WTC11 (cell line): Measurements from ENCODE around the gene FITM1.

Experiments
- CTCF ChIP-seq: fragments of 200-600 bp; IDR thresholded peaks from 2 replicates; pipeline ENCODE4 v1.8.0; 2022; ENCODE audit warnings: antibody characterized with exemption
- FOXK1 ChIP-seq: sonication (generic); formaldehyde crosslinking; IDR thresholded peaks from 2 replicates; pipeline ENCODE4 v1.8.0; 2022; ENCODE audit warnings: mild to moderate bottlenecking, moderate library complexity, missing genetic modification reagents
- NFATC4 ChIP-seq: fragments of 250-450 bp; sonication (Bioruptor Pico); IDR thresholded peaks from 2 replicates; pipeline ENCODE4 v1.9.0; 2021; ENCODE audit warnings: mild to moderate bottlenecking
- TF ChIP-seq, protein P1 (sequence below): sonication (generic); formaldehyde crosslinking; IDR thresholded peaks from 2 replicates; pipeline ENCODE4 v1.8.0; 2022; ENCODE audit warnings: mild to moderate bottlenecking, missing genetic modification reagents

DNA sequence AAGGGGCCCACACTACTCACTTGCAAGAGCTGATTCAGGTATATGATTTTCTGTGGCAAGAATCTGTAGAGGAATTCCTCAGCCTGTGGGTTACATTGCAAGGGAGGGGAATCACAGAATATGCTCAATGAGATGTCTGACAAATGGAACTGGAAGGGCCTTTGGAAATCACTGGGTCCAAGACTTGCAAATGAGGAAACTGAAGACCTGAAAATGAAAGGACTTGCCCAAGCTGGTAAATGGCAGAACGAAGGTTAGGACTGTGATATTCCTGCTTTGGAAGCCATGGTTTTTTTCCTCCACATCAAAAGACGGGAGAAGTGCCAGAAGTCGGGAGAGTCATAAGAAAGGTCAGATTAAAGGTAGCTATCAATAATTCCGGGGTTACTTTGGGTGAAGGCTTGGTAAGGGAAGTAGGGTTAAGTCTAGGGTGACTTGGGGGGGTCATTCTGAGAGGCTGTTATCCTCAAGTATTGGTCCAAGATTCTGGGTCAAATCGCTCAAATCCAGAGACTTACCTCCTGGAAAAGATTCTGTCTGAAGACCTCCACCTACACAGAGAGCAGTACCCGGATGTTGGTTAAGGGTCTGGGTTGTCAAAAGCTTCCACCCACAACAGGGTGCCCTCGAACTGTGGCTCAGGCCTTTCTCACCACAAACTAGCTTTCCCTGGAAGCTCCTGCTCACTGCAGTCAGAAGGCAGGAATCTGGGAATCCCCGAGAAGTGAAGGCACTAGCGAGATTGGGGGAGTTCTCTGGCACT, 15.4 kb downstream of the FITM1 start:
- TF ChIP-seq CTCF (no peak), NFATC4 (CRISPR knock-in tag) (no peak), FOXK1 (CRISPR knock-in tag) (no peak)
- TF ChIP-seq, protein P1, sequence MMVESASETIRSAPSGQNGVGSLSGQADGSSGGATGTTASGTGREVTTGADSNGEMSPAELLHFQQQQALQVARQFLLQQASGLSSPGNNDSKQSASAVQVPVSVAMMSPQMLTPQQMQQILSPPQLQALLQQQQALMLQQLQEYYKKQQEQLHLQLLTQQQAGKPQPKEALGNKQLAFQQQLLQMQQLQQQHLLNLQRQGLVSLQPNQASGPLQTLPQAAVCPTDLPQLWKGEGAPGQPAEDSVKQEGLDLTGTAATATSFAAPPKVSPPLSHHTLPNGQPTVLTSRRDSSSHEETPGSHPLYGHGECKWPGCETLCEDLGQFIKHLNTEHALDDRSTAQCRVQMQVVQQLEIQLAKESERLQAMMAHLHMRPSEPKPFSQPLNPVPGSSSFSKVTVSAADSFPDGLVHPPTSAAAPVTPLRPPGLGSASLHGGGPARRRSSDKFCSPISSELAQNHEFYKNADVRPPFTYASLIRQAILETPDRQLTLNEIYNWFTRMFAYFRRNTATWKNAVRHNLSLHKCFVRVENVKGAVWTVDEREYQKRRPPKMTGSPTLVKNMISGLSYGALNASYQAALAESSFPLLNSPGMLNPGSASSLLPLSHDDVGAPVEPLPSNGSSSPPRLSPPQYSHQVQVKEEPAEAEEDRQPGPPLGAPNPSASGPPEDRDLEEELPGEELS (CRISPR knock-in tag) = no peak
